Cerebellar nuclear complex (tissue), 1 donor: ENCODE data around the gene MPHOSPH10.
"Not testable (repeated sequence)": the region's sequence is repeated elsewhere in the genome, so short reads cannot be mapped to it uniquely, and the experiment has no call there.

Experiments
- DNase-seq, 2 experiments: peaks; one replicate each; lab custom pipeline; 2025; lab: John Stamatoyannopoulos, UW

Gene MPHOSPH10

GRCh38 chr2:71122387-71123298 lies 7.8 kb upstream of the MPHOSPH10 start:
- DNase-seq = no peak

DNA sequence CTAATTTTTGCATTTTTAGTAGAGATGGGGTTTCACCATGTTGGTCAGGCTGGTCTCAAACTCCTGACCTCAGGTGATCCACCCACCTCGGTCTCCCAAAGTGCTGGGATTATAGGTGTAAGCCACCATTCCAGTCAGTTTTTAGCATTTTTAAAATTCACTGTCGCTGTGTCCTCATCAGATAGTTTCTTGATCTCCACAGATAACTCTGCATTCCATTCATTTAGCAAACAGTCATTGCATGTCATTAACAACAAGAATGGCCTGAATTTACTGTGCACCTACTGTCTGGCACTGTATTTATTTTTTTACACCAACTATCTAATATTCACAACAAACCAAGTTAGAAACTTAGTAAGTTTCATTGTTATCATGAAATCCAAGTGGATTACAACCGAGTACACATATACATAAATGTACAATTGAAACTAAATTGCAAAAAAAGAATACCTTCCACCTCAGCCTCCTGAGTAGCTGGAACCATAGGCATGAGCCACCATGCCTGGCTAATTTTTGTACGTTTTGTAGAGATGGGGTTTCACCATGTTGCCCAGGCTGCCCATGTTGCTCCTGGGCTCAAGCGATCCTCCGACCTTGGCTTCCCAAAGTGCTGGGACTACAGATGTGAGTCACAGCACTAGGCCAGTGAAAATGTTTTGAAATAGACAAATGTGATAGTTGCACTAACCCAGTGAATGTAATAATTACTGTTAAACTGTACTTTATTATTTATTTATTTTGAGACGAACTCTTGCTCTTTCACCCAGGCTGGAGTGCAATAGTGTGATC lies 4.7 kb upstream of the MPHOSPH10 start:
- DNase-seq = no peak

DNA sequence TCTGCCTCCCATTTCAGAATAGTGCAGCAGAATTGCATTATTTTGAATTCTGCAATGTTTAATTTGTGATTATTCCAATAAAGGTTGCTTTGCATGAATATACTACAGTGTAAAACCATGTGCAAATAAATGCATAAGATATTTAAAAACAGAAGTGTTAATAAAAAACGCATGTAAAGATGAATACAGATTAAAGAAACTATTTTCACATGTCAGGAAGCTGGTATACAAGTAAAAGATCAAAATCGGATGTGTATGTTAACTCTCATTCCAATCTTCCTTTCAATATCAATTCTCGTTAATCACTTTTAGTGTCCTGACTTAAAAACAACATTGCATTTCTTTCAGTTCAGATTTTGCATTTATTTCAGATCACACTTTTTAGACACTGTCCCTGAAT lies 3.5 kb upstream of the MPHOSPH10 start:
- no peak for DNase-seq

DNA sequence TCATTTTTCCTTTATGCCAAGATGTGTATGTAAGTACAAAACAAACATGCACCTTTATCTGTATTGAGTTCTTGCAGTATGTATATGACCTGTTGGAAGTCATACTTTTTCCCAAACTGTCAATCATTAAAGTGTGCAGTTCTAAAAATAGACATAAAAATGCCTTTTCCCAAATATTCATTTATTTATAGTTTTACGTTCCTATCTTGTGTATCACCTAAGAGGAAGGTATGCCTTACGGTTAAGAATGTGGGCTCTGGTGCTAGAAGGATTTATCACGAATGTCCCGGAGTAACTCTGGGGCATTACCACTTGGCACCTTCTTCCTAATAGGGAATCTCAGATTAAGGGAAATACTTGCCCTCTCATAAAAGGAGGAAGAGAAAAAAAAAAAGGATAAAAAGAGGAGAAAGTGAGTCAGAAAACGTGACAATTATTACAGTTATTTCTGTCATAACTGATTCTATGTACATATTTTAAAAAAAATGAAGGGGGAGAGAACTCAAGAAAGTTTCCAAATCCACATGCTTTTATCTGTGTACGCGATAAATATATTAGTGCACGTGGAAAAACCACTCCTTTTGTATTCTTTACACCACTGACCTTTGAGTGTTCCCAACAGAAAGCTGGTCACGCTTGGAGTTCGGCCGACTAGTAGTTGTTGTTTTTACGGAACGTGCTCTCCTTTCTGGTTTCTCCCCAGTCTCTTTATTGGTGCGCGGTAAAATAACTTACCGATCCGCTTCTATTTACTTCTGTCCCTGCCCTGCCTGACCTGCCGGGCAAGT lies 1.1 kb upstream of the MPHOSPH10 start:
- DNase-seq = no peak

DNA sequence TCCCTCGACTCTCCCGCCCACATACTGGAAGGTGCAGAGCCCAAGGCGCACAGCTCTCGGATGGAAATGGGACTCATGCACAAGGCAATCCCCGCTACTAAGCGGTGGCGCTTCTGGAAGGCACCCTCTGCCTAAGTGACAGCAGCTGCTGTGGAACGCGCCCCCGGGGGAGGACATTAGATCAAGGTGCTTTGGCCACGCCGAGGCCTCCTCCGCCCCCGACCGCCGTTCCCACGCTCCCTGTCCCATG lies 607 bp upstream of the MPHOSPH10 start:
- peak in 1 of 2 experiments; percentile 54 for DNase-seq

DNA sequence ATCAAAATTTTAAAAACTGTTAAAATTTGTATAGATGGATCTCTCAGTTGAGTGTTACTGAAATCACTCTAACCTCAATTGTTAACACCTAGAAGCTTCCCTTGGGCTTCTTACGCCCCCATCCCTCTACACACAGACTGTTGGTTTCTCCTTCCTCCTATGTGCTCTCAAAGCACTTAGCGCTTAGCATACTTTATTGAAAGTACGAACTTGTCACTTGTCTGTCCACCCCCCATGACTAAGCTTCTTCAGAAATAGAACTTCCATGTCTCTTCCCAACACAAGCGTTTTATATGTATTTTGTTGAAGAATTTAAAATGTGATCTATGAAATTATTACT lies 441 bp downstream of the MPHOSPH10 start:
- DNase-seq = no peak

- DNase-seq = not testable (repeated sequence)
Measured at GRCh38 chr2:71131387-71132166, 1.1 kb downstream of the MPHOSPH10 start.

- DNase-seq = no peak
Measured at GRCh38 chr2:71133603-71134002, 3.2 kb downstream of the MPHOSPH10 start.

- no peak for DNase-seq
Measured at GRCh38 chr2:71136174-71136573, 5.7 kb downstream of the MPHOSPH10 start.

DNA sequence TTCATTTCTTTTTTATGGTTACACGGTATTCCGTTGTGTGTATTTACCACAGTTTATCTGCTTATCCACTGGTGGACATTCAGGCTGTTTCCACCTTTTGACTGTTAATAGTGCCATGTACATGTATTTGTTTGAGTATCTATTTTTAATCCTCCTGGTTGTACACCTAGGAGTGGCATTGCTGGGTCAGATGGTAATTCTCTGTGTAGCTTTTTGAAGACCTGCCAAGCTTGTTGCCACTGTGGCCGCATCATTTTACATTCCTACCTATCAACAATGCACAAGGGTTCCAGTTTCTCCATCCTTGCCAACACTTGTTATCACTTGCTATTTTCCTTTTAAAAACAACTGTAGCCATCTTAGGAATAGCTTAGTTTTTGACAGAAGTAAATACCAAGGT lies 13.3 kb downstream of the MPHOSPH10 start:
- DNase-seq = no peak

- DNase-seq = no peak
Measured at GRCh38 chr2:71148506-71149063, 18.2 kb downstream of the MPHOSPH10 start.

DNA sequence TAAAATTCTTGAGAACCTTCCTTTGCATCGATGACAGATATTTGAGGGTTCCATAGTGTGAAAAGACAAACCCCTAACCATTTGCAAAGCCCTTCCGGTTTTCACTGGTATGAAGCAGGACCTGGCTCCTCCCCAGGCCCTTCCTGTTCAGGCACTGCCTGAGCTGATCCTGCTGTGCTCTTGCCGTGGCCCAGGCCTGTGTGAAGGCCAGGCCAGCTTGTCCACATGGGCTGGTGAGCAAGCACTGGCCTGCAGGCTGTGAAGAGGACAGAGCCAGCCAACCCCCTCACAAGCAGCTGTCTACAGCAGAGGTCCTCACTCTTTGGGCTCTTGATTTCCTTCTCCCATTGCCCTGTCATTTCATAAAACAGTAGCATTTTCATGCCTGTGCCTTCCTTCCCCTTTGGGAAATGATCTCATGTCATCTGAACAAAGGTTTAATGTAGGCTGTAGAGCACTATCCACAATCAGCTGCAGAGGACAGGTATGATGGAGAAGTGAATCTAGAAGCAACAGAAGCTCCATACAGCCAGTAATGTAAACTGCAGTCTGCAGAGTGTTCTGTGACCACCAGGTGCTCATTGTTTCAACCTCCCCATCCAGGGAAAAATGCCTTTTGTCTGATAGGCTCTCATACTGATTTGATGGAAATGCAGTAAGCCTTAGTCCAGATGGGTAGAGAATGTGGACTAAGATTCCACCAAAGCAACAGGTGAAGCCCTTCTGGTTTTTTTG lies 19.8 kb downstream of the MPHOSPH10 start:
- no peak for DNase-seq

DNA sequence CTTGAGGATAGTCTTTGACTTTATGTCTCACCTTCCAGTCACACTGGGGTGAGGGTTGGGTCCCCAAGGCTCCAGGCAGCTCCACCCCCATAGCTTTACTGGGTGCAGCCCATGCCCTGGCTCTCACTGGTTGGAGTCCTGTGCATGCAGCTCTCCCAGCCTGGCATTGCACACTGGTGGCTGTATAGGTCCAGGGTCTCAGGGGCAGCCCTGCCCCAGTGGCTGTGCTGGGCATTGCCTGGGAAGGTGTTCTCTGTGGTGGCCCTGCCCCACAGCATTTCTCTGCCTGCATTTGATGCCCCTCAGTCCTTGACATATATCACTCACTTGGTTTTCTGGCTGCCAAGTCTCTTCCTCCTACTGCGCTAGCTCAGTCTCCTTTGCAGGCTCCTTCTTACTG lies 21.2 kb downstream of the MPHOSPH10 start:
- no peak for DNase-seq

DNA sequence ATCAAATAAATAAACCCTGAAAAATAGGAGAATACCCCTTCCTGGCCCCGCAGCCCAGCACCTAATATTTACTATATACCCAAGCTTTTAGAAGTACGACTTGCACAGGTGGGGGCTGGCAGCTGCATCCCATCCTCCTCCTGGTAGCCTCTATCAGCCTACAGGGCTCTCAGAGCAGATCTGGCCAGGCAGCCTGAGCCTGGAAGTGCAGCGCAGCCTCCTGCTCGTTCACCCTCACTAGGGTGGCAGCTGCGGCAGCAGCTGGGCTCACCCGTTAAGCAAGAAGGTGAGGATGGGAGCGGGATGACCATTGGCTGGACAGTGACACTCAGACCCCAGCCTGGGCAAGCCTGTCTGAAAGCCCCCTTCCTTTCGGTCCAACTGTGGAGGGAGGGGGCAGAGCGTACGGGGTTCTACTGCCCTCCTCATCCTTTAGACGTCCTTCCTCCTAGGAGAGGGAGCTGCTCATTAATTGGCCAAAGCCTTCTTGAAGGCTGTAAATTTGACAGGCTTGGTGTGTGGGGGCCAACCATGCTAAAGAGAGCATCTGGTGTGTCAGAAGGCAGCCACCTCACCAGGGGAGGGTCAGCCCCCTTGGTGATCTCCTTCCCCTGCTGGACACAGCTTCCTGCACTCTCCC lies 23.3 kb downstream of the MPHOSPH10 start:
- DNase-seq = no peak

DNA sequence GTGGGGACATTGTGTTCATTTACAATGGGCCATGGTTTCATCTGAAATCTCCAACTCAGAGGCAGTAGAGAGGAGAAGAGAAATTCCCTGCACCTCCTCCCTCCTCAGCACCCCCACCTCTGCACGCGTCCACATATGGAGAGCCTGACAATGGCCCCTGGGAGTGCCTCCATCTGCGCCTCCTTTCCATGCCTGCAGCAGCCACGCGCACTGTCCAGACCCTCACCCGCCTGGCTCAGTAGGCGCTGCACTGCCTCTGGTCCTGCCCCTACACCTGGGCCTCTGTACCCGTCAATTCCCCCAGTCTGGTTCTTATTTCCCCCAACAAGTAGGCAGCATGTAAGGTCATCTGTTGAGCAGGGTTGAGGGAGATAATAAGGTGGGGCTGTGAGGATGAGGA lies 23.8 kb downstream of the MPHOSPH10 start:
- no peak for DNase-seq

GRCh38 chr2:71154798-71155197 lies 24.4 kb downstream of the MPHOSPH10 start:
- no peak for DNase-seq

DNA sequence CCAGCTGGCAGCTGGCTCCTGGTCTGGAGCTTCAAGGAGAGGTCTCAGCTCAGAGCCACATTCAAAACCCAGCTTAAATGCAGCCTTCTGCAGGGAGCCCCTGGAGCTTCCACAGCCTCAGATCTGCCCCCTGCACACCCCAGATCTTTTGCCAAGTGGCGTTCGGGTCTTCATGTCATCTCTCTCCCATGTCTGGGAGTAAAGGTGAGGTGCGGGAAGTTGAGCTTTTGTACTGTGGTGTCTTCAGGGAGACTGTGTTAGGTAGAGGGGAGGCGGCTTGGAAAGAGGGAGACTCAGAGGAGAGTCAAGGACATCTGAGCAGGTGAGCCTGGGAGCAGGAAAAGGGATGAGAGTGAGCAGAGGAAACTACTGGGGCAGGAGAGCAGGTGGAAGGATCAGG lies 25.4 kb downstream of the MPHOSPH10 start:
- no peak for DNase-seq

DNA sequence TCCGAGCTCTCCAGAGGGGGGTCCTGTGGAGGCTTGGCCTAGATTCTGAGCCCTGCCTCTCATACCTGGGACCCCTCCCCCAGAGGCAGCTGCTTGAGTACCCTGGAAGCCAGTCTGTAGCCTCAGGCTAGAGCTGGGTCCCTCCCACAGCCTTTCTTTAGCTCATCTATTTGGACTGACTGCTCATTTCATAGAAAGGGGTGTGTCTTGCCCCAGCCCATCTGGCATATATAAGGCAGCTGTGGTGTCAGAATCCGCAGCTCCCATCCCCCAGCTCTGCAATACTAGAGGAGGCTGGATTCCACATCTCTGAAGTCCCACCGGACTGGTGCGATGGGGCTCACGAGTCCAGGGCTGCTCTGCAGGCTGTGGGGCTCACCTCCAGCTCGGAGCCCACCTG lies 26.1 kb downstream of the MPHOSPH10 start:
- DNase-seq = no peak

- no peak for DNase-seq
Measured at GRCh38 chr2:71157124-71157793, 26.8 kb downstream of the MPHOSPH10 start.

DNA sequence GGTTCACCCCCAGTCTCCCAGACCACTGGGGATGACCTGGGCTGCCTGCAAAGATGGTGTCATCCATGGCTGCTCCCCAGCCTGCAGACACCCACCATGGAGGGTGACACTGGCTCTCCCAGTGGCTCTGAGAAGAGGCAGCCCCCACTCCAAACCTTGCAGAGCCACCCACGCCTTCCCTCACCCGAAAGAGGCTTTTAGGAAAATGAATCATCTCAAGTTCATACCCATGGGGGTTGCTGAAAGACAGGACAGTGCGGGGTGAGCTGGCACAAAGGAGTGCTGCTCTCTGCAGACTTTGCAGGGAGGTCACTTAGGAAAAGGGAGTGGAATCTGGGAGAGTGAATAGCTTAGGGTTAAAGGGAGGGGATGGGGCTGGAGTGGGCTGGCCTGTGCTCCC lies 36.4 kb downstream of the MPHOSPH10 start:
- no peak for DNase-seq
